Mesothelial cell of epicardium (in vitro differentiated cells): Measurements from ENCODE around the gene TCTN1. TPM values are rescaled to one million over a fixed set of nuclear protein-coding genes. Genes with fewer than 3 reads are reported as not detected.
A peak's percentile ranks its signal among the peaks of the same experiment; 100 is the strongest.

ENCODE experiments used
- DNase-seq, 2 experiments: peaks; one replicate each; pipeline ENCODE4 v3.0.0; 2021; ENCODE audit warnings: low spot score in 2 of 2; ENCODE audit not compliant: unreplicated experiment in 2 of 2
- H3K27ac Mint-ChIP-seq: 2 replicates; pipeline ENCODE4 v1.8.0; 2021; ENCODE audit warnings: mixed read lengths
- H3K27me3 Mint-ChIP-seq: 2 replicates; pipeline ENCODE4 v1.8.0; 2021; ENCODE audit warnings: low read depth, mixed read lengths
- H3K36me3 Mint-ChIP-seq: 2 replicates; pipeline ENCODE4 v1.8.0; 2021; ENCODE audit warnings: mixed read lengths
- H3K4me1 Mint-ChIP-seq: 2 replicates; pipeline ENCODE4 v1.8.0; 2021; ENCODE audit warnings: mixed read lengths
- H3K4me3 Mint-ChIP-seq: 2 replicates; pipeline ENCODE4 v1.8.0; 2021; ENCODE audit warnings: mild to moderate bottlenecking, moderate library complexity, mixed read lengths
- H3K9me3 Mint-ChIP-seq: 2 replicates; pipeline ENCODE4 v1.8.0; 2021; ENCODE audit warnings: mixed read lengths
- CTCF ChIP-seq: fragments of 200-600 bp; sonication (generic); IDR thresholded peaks from one replicate; pipeline ENCODE4 v1.5.0; 2021; ENCODE audit warnings: antibody characterized with exemption; ENCODE audit not compliant: unreplicated experiment
- total RNA-seq: library from RNA; stranded (reverse); gene quantifications from 3 replicates; pipeline ENCODE4 v1.2.1, GENCODE V29; 2021

Gene TCTN1
- total RNA-seq, 1 donor from 2014 or later = 63.4 TPM

- Mint-ChIP-seq H3K9me3 (peaks cover 6% of the 10 kb centered on the region), H3K36me3 (peaks cover 8% of the 10 kb centered on the region), H3K27ac (peak overlapping the region; percentile 91), H3K4me1 (peaks cover 15% of the 10 kb centered on the region), H3K27me3 (peaks cover 26% of the 10 kb centered on the region), H3K4me3 (peak overlapping the region; percentile 84)
- no peak for TF ChIP-seq CTCF
- DNase-seq = peak in 1 of 2 experiments; percentile 56
Measured at GRCh38 chr12:110689281-110690126, 75.6 kb downstream of the TCTN1 start.

- Mint-ChIP-seq H3K27ac (peak overlapping the region; percentile 91), H3K4me3 (peak overlapping the region; percentile 84), H3K27me3 (peaks cover 26% of the 10 kb centered on the region), H3K36me3 (peaks cover 5% of the 10 kb centered on the region), H3K4me1 (peaks cover 15% of the 10 kb centered on the region), H3K9me3 (peaks cover under 1% of the 10 kb centered on the region)
- TF ChIP-seq CTCF = no peak
- no peak for DNase-seq
Measured at GRCh38 chr12:110690127-110690430, 76.2 kb downstream of the TCTN1 start.

GRCh38 chr12:110693731-110694130 lies 79.8 kb downstream of the TCTN1 start:
- Mint-ChIP-seq H3K27me3 (peaks cover 3% of the 10 kb centered on the region), H3K36me3 (no peaks in the 10 kb centered on the region), H3K27ac (no peak overlapping the region), H3K4me3 (no peak overlapping the region), H3K9me3 (no peaks in the 10 kb centered on the region), H3K4me1 (peaks cover 15% of the 10 kb centered on the region)
- no peak for TF ChIP-seq CTCF
- no peak for DNase-seq

GRCh38 chr12:110694330-110694901 lies 80.5 kb downstream of the TCTN1 start:
- no peaks in the 10 kb centered on the region for H3K36me3 Mint-ChIP-seq
- peaks cover 15% of the 10 kb centered on the region for H3K4me1 Mint-ChIP-seq
- no peak overlapping the region for H3K27ac Mint-ChIP-seq

GRCh38 chr12:110696283-110696682 lies 82.4 kb downstream of the TCTN1 start:
- Mint-ChIP-seq H3K4me3 (no peak overlapping the region), H3K27ac (no peak overlapping the region), H3K27me3 (no peaks in the 10 kb centered on the region), H3K9me3 (no peaks in the 10 kb centered on the region), H3K36me3 (no peaks in the 10 kb centered on the region), H3K4me1 (peaks cover 8% of the 10 kb centered on the region)
- no peak for DNase-seq
- no peak for TF ChIP-seq CTCF

More at GRCh38 chr12:110694330-110694901, 80.5 kb downstream of the TCTN1 start:
- DNase-seq = no peak
- no peaks in the 10 kb centered on the region for H3K9me3 Mint-ChIP-seq
- H3K27me3 Mint-ChIP-seq = peaks cover 2% of the 10 kb centered on the region
- H3K4me3 Mint-ChIP-seq = no peak overlapping the region
- no peak for TF ChIP-seq CTCF
